ENCODE data around the gene ARFGAP3.

ARFGAP3 gene

DNA sequence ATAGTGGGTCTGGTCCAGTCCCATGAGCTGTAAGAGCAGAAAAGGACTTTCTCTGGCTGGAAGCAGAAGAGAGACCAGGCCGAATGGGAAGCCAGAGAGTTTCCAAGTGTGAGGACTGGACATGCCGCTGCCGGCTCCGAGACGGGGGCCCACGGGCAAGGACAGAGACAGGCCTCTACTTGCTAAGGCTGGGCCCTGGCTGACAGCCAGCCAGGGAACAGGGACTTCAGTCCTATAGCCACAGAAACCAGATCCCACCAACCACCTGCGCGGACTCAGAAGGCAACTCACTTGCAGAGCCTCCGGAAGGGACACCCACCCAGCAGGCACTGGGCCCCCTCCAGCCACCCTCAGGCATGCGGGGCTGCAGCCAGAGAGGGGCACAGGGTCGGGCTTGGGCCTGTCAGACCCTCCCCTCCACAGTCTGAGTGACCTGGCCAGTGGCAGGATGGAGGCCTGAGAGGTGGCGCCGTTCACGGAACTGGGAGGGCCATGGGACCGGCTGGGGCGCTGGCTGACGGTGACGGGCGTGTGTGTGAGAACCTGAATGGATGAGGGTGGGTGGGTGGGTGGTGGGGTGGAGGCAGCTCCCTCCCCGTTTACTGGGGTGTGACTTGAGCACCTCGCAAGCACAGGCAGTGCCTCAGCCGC, 88.6 kb downstream of the ARFGAP3 start:
- TF ChIP-seq, protein P1, sequence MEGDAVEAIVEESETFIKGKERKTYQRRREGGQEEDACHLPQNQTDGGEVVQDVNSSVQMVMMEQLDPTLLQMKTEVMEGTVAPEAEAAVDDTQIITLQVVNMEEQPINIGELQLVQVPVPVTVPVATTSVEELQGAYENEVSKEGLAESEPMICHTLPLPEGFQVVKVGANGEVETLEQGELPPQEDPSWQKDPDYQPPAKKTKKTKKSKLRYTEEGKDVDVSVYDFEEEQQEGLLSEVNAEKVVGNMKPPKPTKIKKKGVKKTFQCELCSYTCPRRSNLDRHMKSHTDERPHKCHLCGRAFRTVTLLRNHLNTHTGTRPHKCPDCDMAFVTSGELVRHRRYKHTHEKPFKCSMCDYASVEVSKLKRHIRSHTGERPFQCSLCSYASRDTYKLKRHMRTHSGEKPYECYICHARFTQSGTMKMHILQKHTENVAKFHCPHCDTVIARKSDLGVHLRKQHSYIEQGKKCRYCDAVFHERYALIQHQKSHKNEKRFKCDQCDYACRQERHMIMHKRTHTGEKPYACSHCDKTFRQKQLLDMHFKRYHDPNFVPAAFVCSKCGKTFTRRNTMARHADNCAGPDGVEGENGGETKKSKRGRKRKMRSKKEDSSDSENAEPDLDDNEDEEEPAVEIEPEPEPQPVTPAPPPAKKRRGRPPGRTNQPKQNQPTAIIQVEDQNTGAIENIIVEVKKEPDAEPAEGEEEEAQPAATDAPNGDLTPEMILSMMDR (IDR thresholded peaks at IDR 0.05) = no peak

DNA sequence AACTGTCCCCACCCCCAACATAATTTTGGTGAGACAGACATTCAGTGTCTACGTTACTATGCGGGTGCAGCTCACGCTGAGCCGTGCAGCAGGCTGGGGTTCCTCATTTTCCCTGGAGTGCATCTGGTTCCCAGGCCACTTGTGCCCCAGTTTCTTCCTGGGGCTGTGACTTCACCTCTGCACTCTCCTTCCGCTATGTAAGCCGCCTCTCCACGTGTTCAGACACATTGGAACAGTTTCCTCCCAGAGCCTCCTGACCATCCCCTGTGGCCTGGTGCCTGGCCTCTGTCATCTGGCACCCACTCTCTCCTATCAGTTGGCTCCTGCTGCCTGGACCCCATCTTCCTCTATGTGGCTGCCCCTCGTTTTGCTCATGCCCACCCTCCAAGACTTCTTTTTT, 90.2 kb downstream of the ARFGAP3 start:
- TF ChIP-seq, protein P1 (IDR thresholded peaks at IDR 0.05) = no peak

DNA sequence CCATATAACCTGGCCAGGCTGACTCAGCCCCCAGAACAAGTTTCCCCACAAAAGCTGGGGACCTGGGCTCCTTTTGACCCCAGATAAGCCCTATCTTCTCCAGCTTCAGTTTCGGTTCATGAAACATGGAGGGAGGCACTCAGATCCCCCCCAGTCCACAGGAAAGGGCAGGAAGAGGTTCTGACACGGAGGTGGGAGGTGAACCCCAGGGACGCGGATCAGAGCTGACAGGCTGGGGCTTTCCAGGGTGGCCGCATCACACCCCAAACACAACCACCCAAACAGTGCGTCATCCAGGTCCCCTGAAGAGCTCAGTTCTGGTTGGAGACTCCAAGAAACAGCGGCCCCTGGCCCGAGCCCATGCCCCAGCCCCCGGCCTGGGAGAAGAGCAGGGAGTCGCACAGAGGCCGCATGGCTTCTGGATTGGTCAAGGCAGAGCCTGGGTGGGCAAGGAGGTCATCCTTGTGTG, 92.1 kb downstream of the ARFGAP3 start:
- TF ChIP-seq, protein P1 (IDR thresholded peaks at IDR 0.05) = no peak

DNA sequence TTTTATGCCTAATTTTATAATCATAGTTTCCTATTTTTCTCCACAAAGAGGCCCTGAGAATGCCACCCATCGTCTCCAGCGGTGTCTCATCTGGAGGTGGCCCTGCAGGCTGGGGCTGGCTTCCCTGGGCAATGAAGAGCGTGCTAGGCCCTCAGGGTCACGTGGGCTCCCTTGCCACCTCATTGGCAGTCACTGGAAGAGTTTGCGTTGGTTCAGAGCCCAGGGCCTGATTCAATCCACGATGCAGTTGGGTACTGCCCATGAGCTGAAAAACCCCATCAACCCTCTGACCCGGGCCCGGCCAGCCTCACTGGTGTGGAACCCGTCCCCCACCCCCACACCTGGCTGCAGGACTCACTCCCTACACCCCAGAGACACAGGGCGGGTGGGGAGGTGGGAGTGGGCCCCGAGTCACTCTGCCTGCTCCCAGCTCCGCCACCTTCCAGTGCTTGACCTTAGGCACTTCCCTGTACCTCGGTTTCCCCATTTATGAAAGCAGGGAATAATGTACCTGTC, 93.0 kb downstream of the ARFGAP3 start:
- TF ChIP-seq, protein P1 (IDR thresholded peaks at IDR 0.05) = no peak

DNA sequence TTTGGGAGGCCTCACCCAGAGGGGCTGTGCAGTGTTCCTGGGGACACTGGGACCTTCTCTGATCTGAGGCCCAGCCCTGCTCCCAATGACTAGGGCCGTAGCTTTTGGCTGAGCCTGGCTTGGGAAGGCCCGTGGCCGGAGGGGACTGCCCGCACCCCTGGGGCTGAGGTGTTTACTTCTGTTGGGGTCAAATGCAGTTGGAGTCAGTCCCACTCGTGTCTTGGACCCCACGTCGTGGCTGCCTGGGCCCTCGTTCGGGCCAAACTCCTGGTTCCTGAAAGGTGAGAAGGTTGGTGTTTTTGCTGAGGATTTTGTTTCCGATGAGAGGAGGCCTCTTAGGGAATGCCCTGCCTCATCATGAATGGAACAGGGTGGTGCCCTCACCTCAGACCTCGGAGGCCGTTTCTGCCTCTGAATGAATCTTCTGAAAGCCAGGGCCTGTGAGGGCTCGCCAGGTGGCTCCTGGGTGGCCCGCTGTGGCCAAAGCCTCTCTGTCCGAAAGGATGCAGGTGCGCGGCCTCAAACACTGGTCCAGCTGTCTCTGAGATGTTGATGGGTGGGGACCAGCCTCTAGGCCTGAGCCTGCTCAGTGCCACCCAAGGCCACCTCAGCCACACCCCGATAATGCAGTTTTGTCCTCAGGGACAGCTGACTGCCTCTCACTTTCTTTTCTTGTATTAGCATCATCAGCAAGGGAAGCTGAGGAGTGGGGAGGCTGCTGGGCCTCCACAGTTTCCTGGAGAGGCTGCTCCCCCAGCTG, 96.1 kb downstream of the ARFGAP3 start:
- TF ChIP-seq, protein P1 (IDR thresholded peaks at IDR 0.05) = no peak

DNA sequence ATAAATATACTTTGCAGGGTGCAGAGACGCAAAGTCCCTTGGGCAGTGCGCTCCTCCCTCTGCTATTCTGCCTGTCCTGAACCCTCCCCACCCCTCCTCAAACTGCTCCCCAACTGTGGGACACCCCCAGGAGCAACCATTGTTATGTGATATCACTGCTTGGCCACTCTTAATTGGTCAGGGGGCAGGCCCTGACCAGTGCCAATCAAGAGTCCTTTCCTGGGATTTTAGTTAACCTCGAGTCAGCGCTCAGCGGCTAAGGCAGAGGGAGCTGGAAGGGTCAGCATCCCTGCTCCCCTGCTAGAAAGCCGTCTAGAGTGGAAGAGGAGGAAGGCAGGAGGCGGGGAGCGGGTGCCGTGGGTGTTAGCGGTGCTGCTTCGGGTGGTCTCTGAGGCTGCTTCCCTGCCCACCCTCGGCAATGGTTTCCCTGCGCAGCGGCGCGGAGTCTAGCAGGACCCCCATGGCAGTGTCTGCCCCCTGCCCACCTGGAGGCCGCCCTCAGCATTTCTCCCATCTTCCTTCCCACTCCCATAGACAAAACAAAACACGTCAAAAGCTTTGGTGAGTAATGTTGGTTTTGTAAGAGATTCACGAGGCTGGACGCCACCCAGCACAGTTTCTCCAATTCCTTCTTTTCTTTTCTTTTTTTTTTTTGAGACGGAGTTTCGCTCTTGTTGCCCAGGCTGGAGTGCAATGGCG, 98.0 kb downstream of the ARFGAP3 start:
- TF ChIP-seq, protein P1 (IDR thresholded peaks at IDR 0.05) = no peak

DNA sequence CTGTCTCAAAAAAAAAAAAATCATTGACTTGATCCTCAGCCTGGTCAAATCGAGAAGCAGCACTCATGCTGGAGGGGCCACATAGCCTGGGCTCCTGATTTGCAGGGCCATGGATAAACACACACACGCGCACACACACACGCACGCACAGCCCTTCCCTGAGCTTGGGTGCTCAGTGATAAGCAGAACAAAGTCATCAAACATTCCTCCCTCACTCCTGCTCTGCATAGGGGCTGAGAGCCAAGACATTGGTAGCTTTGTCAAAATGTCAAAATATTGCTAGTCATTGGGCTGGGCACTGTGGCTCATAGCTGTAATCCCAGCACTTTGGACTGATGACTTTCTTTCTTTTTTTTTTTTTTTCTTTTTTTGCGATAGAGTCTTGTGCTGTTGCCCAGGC, 102.4 kb downstream of the ARFGAP3 start:
- TF ChIP-seq, protein P1 (IDR thresholded peaks at IDR 0.05) = no peak

All from LNCAP (cell line).